ENCODE data around the gene SUN3. TPM values are rescaled to one million over a fixed set of nuclear protein-coding genes. Genes with fewer than 3 reads are reported as not detected.

The SUN3 gene
- total RNA-seq, 1 donor from 2014 or later = not detected

DNA sequence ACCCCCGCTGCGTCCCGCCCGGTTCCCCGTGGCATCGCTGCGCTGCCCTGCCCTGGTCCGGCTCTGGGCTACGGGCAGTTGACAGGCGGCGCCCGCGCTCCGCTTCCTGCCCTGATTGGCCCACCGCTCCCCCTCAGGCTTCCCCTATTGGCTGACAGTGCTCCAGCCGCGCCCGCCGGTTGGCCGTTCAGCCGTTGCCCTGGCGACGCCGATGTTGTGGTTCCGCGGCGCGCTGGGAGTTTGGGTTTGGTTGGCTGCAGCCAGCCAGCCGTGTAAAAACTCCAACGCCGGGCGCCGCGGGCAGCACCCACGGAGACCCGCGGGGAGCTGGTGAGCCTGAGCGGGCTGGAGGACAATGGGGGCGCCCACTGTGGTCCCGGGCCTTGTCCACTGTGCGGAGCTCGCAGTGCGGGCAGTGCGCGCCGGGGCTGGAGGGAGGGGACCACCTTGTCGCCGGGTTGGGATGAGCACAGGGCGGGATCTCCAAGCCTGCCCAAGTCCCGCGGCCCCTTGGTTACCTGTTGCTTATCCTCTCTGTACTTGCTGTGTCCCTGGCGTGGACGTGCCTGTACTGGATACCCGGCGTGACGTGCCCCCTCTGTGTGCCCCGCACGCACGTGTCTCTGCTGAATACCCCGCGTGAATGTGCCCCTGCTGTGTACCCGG lies 6.5 kb upstream of the SUN3 start, which contains the start of gene C7orf57:
Gene C7orf57 (plus strand): TSS at position 243 of the 666 bp plus-strand sequence. CDS start 766 bp downstream, outside the sequence.
- TF ChIP-seq, protein P1, sequence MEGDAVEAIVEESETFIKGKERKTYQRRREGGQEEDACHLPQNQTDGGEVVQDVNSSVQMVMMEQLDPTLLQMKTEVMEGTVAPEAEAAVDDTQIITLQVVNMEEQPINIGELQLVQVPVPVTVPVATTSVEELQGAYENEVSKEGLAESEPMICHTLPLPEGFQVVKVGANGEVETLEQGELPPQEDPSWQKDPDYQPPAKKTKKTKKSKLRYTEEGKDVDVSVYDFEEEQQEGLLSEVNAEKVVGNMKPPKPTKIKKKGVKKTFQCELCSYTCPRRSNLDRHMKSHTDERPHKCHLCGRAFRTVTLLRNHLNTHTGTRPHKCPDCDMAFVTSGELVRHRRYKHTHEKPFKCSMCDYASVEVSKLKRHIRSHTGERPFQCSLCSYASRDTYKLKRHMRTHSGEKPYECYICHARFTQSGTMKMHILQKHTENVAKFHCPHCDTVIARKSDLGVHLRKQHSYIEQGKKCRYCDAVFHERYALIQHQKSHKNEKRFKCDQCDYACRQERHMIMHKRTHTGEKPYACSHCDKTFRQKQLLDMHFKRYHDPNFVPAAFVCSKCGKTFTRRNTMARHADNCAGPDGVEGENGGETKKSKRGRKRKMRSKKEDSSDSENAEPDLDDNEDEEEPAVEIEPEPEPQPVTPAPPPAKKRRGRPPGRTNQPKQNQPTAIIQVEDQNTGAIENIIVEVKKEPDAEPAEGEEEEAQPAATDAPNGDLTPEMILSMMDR (IDR thresholded peaks at IDR 0.05) = no peak
- CTCF ChIA-PET = interaction anchor here (1.1 to 1.5 kb wide), 2 partner anchors 44 to 75 kb away, joined by 4 to 6 read pairs; no protein-coding TSS in a partner anchor
- H3K27ac Mint-ChIP-seq = no peak within 1 kb of the TSS
- peak within 1 kb of the TSS; percentile 73 for H3K4me3 Mint-ChIP-seq
- H3K4me1 Mint-ChIP-seq = peaks cover 13% of the 10 kb centered on the region
- DNase-seq (peak; percentile 75), ATAC-seq (ENCODE audit: low read depth) (peak; percentile 97)
- H3K36me3 Mint-ChIP-seq (ENCODE audit: low read depth) = no peaks in the 10 kb centered on the region
- no peaks in the 10 kb centered on the region for H3K9me3 Mint-ChIP-seq
- H3K27me3 Mint-ChIP-seq = peaks cover 25% of the 10 kb centered on the region
- intact Hi-C loops (cut with micrococcal nuclease) = loop anchor here (1.0 to 5.0 kb wide), 5 partner anchors 43 to 98 kb away; partner anchors contain the start of gene HUS1
- POLR2A ChIA-PET = no interaction called here

DNA sequence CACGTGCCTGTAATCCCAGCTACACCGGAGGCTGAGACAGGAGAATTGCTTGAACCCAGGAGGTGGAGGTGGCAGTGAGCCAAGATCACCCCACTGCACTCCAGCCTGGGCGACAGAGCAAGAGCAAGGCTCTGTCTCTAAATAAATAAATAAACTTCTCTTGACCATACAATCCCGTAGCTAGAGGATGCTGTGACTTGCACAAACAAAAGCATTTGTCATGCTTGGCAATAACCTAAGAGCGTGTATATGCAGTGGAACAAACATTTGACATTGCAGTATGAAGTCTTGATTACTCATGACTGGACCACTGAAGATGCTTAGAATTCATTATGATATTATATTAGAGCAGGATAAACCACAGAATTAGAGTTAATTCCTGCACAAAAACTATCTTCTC lies 5.0 kb upstream of the SUN3 start:
- Mint-ChIP-seq H3K4me1 (peaks cover 13% of the 10 kb centered on the region), H3K36me3 (ENCODE audit: low read depth) (no peaks in the 10 kb centered on the region), H3K9me3 (no peaks in the 10 kb centered on the region), H3K27ac (no peak overlapping the region), H3K27me3 (peaks cover 39% of the 10 kb centered on the region), H3K4me3 (no peak overlapping the region)
- CTCF ChIA-PET = interaction anchor here (1.2 kb wide), 1 partner anchor 77 kb away, joined by 4 read pairs; no protein-coding TSS in a partner anchor
- DNase-seq (no peak), ATAC-seq (ENCODE audit: low read depth) (no peak)
- TF ChIP-seq, protein P1 (IDR thresholded peaks at IDR 0.05) = no peak
- POLR2A ChIA-PET = no interaction called here
- intact Hi-C loops (cut with micrococcal nuclease) = loop anchor here (2.0 kb wide), 1 partner anchor 41 kb away; no protein-coding TSS in a partner anchor

DNA sequence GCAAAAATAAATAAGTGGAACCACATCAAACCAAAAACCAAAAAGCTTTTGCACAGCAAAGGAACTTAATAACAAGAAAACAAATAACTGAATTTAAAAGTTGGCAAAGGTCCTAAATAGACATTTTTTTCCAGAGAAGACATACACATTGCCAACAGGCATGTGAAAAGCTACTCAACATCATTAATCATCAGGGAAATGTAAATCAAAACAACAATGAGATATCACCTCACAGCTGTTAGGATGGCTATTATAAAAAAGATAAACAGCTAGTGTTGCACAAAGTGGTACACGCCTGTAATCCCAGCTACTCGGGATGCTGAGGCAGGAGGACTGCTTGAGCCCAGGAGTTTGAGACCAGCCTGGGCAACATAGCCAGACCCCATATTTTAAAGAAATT lies 2.2 kb upstream of the SUN3 start:
- no peak overlapping the region for H3K4me3 Mint-ChIP-seq
- H3K9me3 Mint-ChIP-seq = no peaks in the 10 kb centered on the region
- H3K4me1 Mint-ChIP-seq = peaks cover 10% of the 10 kb centered on the region
- ChIA-PET CTCF (interaction anchor here (1.3 kb wide), 1 partner anchor 40 kb away, joined by 3 read pairs; no protein-coding TSS in a partner anchor), POLR2A (no interaction called here)
- no peak for ATAC-seq (ENCODE audit: low read depth)
- H3K36me3 Mint-ChIP-seq (ENCODE audit: low read depth) = no peaks in the 10 kb centered on the region
- intact Hi-C loops (cut with micrococcal nuclease) = no loop called here
- no peak overlapping the region for H3K27ac Mint-ChIP-seq
- DNase-seq = no peak
- peaks cover 44% of the 10 kb centered on the region for H3K27me3 Mint-ChIP-seq
- TF ChIP-seq, protein P1 (IDR thresholded peaks at IDR 0.05) = no peak

DNA sequence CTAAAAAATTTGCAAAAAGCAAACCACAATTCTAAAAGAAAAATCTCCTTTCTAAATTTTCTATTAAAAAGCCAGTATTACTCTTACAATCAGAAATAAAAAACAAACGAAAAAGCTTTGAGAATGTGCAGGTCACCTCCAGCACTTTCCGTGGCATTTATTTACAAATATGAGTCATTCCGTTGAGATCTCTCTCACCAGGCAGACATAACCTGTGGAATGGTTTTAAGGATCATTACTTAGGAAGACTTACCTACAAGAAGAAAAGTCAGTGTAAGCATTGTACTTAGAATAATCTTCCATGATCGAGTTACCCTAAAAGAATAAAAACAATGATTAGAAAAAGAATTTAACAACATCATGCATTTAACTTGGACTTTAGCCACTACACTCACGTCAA lies 3.3 kb downstream of the SUN3 start:
- no peaks in the 10 kb centered on the region for H3K36me3 Mint-ChIP-seq (ENCODE audit: low read depth)
- POLR2A ChIA-PET = no interaction called here
- CTCF ChIA-PET = no interaction called here
- H3K4me3 Mint-ChIP-seq = no peak overlapping the region
- DNase-seq = no peak
- peaks cover 21% of the 10 kb centered on the region for H3K9me3 Mint-ChIP-seq
- ATAC-seq (ENCODE audit: low read depth) = no peak
- no peaks in the 10 kb centered on the region for H3K4me1 Mint-ChIP-seq
- H3K27ac Mint-ChIP-seq = no peak overlapping the region
- intact Hi-C loops (cut with micrococcal nuclease) = no loop called here
- peaks cover 32% of the 10 kb centered on the region for H3K27me3 Mint-ChIP-seq
- TF ChIP-seq, protein P1 (IDR thresholded peaks at IDR 0.05) = no peak

DNA sequence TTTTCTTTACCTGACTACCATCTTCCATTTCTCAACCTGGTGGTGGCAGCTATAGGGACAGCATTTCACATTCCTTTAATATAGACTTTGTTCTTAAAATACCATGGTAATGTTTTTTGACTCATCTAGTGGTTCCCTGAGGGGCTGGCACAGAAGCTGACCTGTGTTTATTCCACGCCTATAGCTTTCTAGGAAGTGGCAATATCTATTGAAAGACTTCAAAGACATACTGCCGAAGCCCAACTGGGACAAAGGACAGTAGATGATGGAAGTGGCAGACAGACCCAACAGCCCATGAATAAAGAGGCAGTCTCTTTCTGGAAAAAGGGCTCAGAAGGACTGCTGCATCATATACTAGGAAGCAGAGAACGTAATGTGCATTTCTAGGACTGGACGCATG lies 11.2 kb downstream of the SUN3 start:
- H3K4me3 Mint-ChIP-seq = no peak overlapping the region
- intact Hi-C loops (cut with micrococcal nuclease) = no loop called here
- CTCF ChIA-PET = no interaction called here

More for the DNA sequence above, 11.2 kb downstream of the SUN3 start:
- DNase-seq = no peak
- peaks cover 37% of the 10 kb centered on the region for H3K27me3 Mint-ChIP-seq
- no peak overlapping the region for H3K27ac Mint-ChIP-seq
- H3K9me3 Mint-ChIP-seq = peaks cover 17% of the 10 kb centered on the region
- no peaks in the 10 kb centered on the region for H3K4me1 Mint-ChIP-seq
- TF ChIP-seq, protein P1 (IDR thresholded peaks at IDR 0.05) = no peak
- no peak for ATAC-seq (ENCODE audit: low read depth)
- POLR2A ChIA-PET = no interaction called here
- H3K36me3 Mint-ChIP-seq (ENCODE audit: low read depth) = no peaks in the 10 kb centered on the region

Data from activated B cell treated with CpG ODN at 0.5 μM for 24 hours (primary cell).